Endothelial cell of umbilical vein (primary cell): Measurements from ENCODE around the gene R3HDM1. TPM values are rescaled to one million over a fixed set of nuclear protein-coding genes. Genes with fewer than 3 reads are reported as not detected.
"Not testable (repeated sequence)": the region's sequence is repeated elsewhere in the genome, so short reads cannot be mapped to it uniquely, and the experiment has no call there.

ENCODE experiments used
- BruUV-seq: library from RNA; stranded (reverse); fragments of 400-500 nt; replicated peaks from 2 replicates; lab custom pipeline; 2021; lab: Mats Ljungman, UMichigan
- CTCF ChIA-PET: fragments of 300-600, 350-600 bp; sonication (Branson Sonifier 250); formaldehyde crosslinking; loops from one replicate; lab custom pipeline; 2021; ENCODE audit warnings: antibody characterized with exemption, inconsistent platforms; lab: Charles Lee
- POLR2A ChIA-PET: fragments of 300-600, 350-600 bp; sonication (Branson Sonifier 250); formaldehyde crosslinking; loops from one replicate; lab custom pipeline; 2021; ENCODE audit warnings: antibody characterized with exemption, inconsistent platforms; lab: Charles Lee
- DNase-seq: peaks from one replicate; pipeline ENCODE4 v3.0.0-alpha.2; 2011; ENCODE audit warnings: low read depth, low spot score
- FAIRE-seq: peaks from 2 replicates; lab custom pipeline; 2011; peaks lifted over from hg19 to GRCh38; lab: Jason Lieb, UNC
- H2AFZ ChIP-seq: 2 replicates; pipeline ENCODE4 v1.6.0; 2012; ENCODE audit warnings: low read depth, low read length, control low read depth, inconsistent platforms
- H3K27ac ChIP-seq: 2 replicates; pipeline ENCODE4 v1.5.1; 2011; ENCODE audit warnings: low read depth, mild to moderate bottlenecking, control low read depth, low read length, moderate library complexity; ENCODE audit not compliant: insufficient read depth
- H3K27me3 ChIP-seq, 2 experiments: 2 replicates each; pipeline versions ENCODE4 v1.6.0 to v1.6.1; 2011; ENCODE audit warnings: low read length in 2 of 2, mixed read lengths in 1 of 2; ENCODE audit not compliant: control insufficient read depth in 2 of 2, insufficient read depth in 2 of 2
- H3K36me3 ChIP-seq, 2 experiments: 2 replicates in 1 of 2; 3 replicates in 1 of 2; pipeline ENCODE4 v1.5.1; 2011; ENCODE audit warnings: low read length in 2 of 2, mild to moderate bottlenecking in 1 of 2, moderate library complexity in 1 of 2; ENCODE audit not compliant: control insufficient read depth in 2 of 2, insufficient read depth in 2 of 2; ENCODE audit errors: extremely low read depth in 1 of 2
- H3K4me1 ChIP-seq: 3 replicates; pipeline ENCODE4 v1.5.1; 2011; ENCODE audit warnings: mild to moderate bottlenecking, low read length; ENCODE audit not compliant: control insufficient read depth, insufficient read depth; ENCODE audit errors: extremely low read depth
- H3K4me2 ChIP-seq: 2 replicates; pipeline ENCODE4 v1.6.1; 2011; ENCODE audit warnings: low read length, control low read depth, mixed read lengths; ENCODE audit not compliant: insufficient read depth
- H3K4me3 ChIP-seq, 3 experiments: fragments of 200-600 bp in 1 of 3; sonication (generic), shearing (Covaris generic) in 1 of 3; replicated peaks in 1 of 3; 2 replicates each; pipeline ENCODE4 v1.5.1; 2011 to 2016; ENCODE audit warnings: control low read depth in 3 of 3, low read length in 3 of 3, mild to moderate bottlenecking in 2 of 3, inconsistent platforms in 1 of 3, low read depth in 1 of 3, moderate library complexity in 1 of 3; ENCODE audit not compliant: insufficient read depth in 1 of 3
- H3K79me2 ChIP-seq: 2 replicates; pipeline ENCODE4 v1.6.0; 2012; ENCODE audit warnings: low read length, inconsistent platforms; ENCODE audit not compliant: control insufficient read depth, insufficient read depth
- H3K9ac ChIP-seq: replicated peaks from 2 replicates; pipeline ENCODE3; 2011; ENCODE audit warnings: low read length, control low read depth; ENCODE audit not compliant: insufficient read depth; ENCODE audit errors: extremely low read depth
- H3K9me1 ChIP-seq: replicated peaks from 3 replicates; pipeline ENCODE4 v1.6.0; 2011; ENCODE audit warnings: mild to moderate bottlenecking, low read length; ENCODE audit not compliant: control insufficient read depth, insufficient read depth; ENCODE audit errors: extremely low read depth
- H3K9me3 ChIP-seq: replicated peaks from 2 replicates; pipeline ENCODE4 v1.5.1; 2012; ENCODE audit warnings: low read length, inconsistent platforms; ENCODE audit not compliant: control insufficient read depth, insufficient read depth
- H4K20me1 ChIP-seq: replicated peaks from 2 replicates; pipeline ENCODE3; 2011; ENCODE audit warnings: mild to moderate bottlenecking, low read length; ENCODE audit not compliant: control insufficient read depth, insufficient read depth; ENCODE audit errors: extremely low read depth
- EZH2 ChIP-seq: IDR thresholded peaks from 2 replicates; pipeline ENCODE4 v1.6.1; 2012; ENCODE audit warnings: borderline replicate concordance, low read depth, mild to moderate bottlenecking, moderate library complexity, low read length, inconsistent platforms; ENCODE audit not compliant: severe bottlenecking
- FOS ChIP-seq: IDR thresholded peaks from 2 replicates; pipeline ENCODE4 v1.6.1; 2011; ENCODE audit warnings: mild to moderate bottlenecking, low read length, moderate library complexity, borderline replicate concordance; ENCODE audit not compliant: insufficient read depth
- GATA2 ChIP-seq: IDR thresholded peaks from 2 replicates; pipeline ENCODE4 v1.7.0; 2011; ENCODE audit warnings: low read depth, mild to moderate bottlenecking, moderate library complexity, mixed read lengths, low read length; ENCODE audit not compliant: insufficient read length, insufficient read depth
- JUN ChIP-seq: IDR thresholded peaks from 2 replicates; pipeline ENCODE4 v1.6.1; 2011; ENCODE audit warnings: borderline replicate concordance, low read depth; ENCODE audit not compliant: insufficient read length, insufficient read depth
- MYC ChIP-seq: IDR thresholded peaks from one replicate; pipeline ENCODE4 v1.6.1; 2011; ENCODE audit warnings: mild to moderate bottlenecking, low read depth, low read length
- POLR2A ChIP-seq: IDR thresholded peaks from 2 replicates; pipeline ENCODE4 v1.6.1; 2012; ENCODE audit warnings: low read depth, mild to moderate bottlenecking, control low read depth, low read length
- POLR2AphosphoS5 ChIP-seq: IDR thresholded peaks from 2 replicates; pipeline ENCODE4 v1.6.1; 2012; ENCODE audit warnings: low read depth, mild to moderate bottlenecking, control low read depth, low read length, moderate library complexity; ENCODE audit not compliant: insufficient read depth
- dilution Hi-C: fragments of 300-500 bp; cut with MboI; formaldehyde crosslinking; loops from one replicate; pipeline ENCODE4 v1.15.0; 2019; ENCODE audit warnings: low sequenced_read_pairs; ENCODE audit not compliant: extremely low pct_ligation_motif_present
- intact Hi-C: fragments of 100-400 bp; cut with micrococcal nuclease; formaldehyde crosslinking; loops from one replicate; pipeline ENCODE4 v1.10.0; 2022
- polyA plus RNA-seq, 4 experiments: library from polyadenylated mRNA; depleted of rRNA in 3 of 4; stranded (reverse) in 3 of 4; unstranded in 1 of 4; fragments of >200 nt; gene quantifications; 2 replicates each; pipeline versions ENCODE4 v1.2.1 to v1.2.3, GENCODE V29; 2011 to 2012; ENCODE audit warnings: missing spikeins in 1 of 4
- total RNA-seq: library from RNA; stranded (reverse); gene quantifications from 2 replicates; pipeline ENCODE4 v1.2.3, GENCODE V29; 2021
- TF ChIP-seq, protein P1 (sequence below): IDR thresholded peaks from 2 replicates; pipeline ENCODE4 v1.6.1; 2011; ENCODE audit not compliant: insufficient read depth, insufficient read length
- TF ChIP-seq, protein P2 (sequence below), 2 donors: IDR thresholded peaks; 1 replicate in 1 of 2; 2 replicates in 1 of 2; pipeline ENCODE4 v1.5.1; 2011; ENCODE audit warnings: low read length in 2 of 2, mild to moderate bottlenecking in 2 of 2, moderate library complexity in 2 of 2, control low read depth in 1 of 2, inconsistent platforms in 1 of 2, low read depth in 1 of 2; ENCODE audit not compliant: insufficient read depth in 1 of 2; ENCODE audit errors: extremely low read depth in 1 of 2

R3HDM1 gene
- total and polyA plus RNA-seq, 2 donors (not counting 3 experiments of a cell fraction or from before 2014, with no cell fraction given), result 36.6 to 61.8 TPM

- Histone ChIP-seq H3K27me3 (no peaks in the 10 kb centered on the region), H3K9me1 (no peaks in the 10 kb centered on the region), H3K9me3 (no peaks in the 10 kb centered on the region), H3K27ac (no peak overlapping the region), H3K36me3 (no peaks in the 10 kb centered on the region), H3K4me1 (no peaks in the 10 kb centered on the region), H2AFZ (no peak overlapping the region), H3K4me2 (no peak overlapping the region), H3K79me2 (no peaks in the 10 kb centered on the region), H3K4me3 (no peak overlapping the region), H3K9ac (no peak overlapping the region), H4K20me1 (no peaks in the 10 kb centered on the region)
- ChIA-PET POLR2A (no interaction called here), CTCF (no interaction called here)
- FAIRE-seq (no peak), DNase-seq (no peak)
- TF ChIP-seq POLR2AphosphoS5, result no peak
- TF ChIP-seq, protein P1, sequence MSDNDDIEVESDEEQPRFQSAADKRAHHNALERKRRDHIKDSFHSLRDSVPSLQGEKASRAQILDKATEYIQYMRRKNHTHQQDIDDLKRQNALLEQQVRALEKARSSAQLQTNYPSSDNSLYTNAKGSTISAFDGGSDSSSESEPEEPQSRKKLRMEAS, result no peak
- no peak for TF ChIP-seq MYC
- TF ChIP-seq EZH2, result no peak
- TF ChIP-seq FOS, result no peak
- TF ChIP-seq JUN, result no peak
- no peak for TF ChIP-seq GATA2
- TF ChIP-seq, protein P2, sequence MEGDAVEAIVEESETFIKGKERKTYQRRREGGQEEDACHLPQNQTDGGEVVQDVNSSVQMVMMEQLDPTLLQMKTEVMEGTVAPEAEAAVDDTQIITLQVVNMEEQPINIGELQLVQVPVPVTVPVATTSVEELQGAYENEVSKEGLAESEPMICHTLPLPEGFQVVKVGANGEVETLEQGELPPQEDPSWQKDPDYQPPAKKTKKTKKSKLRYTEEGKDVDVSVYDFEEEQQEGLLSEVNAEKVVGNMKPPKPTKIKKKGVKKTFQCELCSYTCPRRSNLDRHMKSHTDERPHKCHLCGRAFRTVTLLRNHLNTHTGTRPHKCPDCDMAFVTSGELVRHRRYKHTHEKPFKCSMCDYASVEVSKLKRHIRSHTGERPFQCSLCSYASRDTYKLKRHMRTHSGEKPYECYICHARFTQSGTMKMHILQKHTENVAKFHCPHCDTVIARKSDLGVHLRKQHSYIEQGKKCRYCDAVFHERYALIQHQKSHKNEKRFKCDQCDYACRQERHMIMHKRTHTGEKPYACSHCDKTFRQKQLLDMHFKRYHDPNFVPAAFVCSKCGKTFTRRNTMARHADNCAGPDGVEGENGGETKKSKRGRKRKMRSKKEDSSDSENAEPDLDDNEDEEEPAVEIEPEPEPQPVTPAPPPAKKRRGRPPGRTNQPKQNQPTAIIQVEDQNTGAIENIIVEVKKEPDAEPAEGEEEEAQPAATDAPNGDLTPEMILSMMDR (IDR thresholded peaks at IDR 0.05; ENCODE audit: extremely low read depth in 1 of 2, insufficient read depth in 1 of 2, low read depth in 1 of 2, low read length in 2 of 2), result no peak
- TF ChIP-seq POLR2A, result no peak
- BruUV-seq, result no TSS peak
- dilution Hi-C loops (no loop called here), intact Hi-C loops (no loop called here)
These were observed 36.4 kb upstream of the R3HDM1 start for GRCh38 chr2:135494917-135495316.

DNA sequence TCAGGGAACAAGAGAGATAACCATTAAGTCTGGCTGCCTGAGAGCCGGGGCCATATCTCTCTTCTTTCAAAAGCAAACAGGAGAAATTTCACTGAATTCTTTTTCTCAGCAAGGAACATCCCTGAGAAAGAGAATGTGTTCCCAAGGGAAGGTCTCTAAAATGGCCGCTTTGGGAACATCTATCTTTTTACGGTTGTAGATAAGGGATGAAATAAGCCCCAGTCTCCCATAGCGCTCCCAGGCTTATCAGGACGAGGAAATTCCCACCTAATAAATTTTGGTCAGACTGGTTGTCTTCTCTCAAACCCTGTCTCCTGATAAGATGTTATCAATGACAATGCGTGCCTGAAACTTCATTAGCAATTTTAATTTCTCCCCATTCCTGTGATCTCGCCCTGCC lies 32.7 kb upstream of the R3HDM1 start:
- H3K27ac ChIP-seq, H3K4me3 ChIP-seq, intact Hi-C loops, H2AFZ ChIP-seq, CTCF ChIA-PET, H3K4me1 ChIP-seq, BruUV-seq, H3K36me3 ChIP-seq, POLR2A ChIA-PET, H3K79me2 ChIP-seq, H3K27me3 ChIP-seq, DNase-seq, H3K9me3 ChIP-seq, dilution Hi-C loops, H3K4me2 ChIP-seq, H3K9me1 ChIP-seq, FAIRE-seq, H3K9ac ChIP-seq, H4K20me1 ChIP-seq: not testable (repeated sequence)
